MM.1S (cell line): Measurements from ENCODE around the gene SH3RF1.

Source experiments
- EZH2 ChIP-seq: fragments of 300-600 bp; sonication (generic); optimal IDR thresholded peaks from 2 replicates; pipeline ENCODE3; 2017; ENCODE audit warnings: low read depth, mild to moderate bottlenecking, antibody characterized with exemption, low read length, mixed read lengths
- TF ChIP-seq, protein P1 (sequence below): fragments of 300-600 bp; sonication (generic); IDR thresholded peaks from 2 replicates; pipeline ENCODE4 v1.5.1; 2016; ENCODE audit warnings: antibody characterized with exemption, low read length, mixed read lengths

DNA sequence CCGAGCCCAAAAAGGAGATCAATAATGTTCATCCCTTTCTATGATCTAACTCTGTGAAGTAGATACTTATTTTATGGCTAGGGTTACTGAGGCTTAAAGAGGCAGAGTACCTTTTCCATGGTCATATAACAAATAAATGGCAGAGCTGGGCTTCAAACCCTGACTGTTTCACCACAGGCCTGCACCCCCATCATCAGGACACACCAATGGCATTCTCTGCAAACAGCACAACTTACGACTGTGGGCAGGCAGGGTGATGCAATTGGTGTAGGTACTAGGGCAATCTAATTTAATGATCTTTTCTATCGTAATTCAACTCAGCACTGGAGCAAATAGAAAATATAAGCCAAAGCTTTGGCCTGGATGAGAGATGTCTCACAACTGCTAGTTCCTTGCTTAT lies 141.9 kb downstream of the SH3RF1 start:
- TF ChIP-seq EZH2 = no peak
- TF ChIP-seq, protein P1, sequence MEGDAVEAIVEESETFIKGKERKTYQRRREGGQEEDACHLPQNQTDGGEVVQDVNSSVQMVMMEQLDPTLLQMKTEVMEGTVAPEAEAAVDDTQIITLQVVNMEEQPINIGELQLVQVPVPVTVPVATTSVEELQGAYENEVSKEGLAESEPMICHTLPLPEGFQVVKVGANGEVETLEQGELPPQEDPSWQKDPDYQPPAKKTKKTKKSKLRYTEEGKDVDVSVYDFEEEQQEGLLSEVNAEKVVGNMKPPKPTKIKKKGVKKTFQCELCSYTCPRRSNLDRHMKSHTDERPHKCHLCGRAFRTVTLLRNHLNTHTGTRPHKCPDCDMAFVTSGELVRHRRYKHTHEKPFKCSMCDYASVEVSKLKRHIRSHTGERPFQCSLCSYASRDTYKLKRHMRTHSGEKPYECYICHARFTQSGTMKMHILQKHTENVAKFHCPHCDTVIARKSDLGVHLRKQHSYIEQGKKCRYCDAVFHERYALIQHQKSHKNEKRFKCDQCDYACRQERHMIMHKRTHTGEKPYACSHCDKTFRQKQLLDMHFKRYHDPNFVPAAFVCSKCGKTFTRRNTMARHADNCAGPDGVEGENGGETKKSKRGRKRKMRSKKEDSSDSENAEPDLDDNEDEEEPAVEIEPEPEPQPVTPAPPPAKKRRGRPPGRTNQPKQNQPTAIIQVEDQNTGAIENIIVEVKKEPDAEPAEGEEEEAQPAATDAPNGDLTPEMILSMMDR = no peak
